Measurements from ENCODE around the gene POLDIP3.
"Not testable (repeated sequence)": the region's sequence is repeated elsewhere in the genome, so short reads cannot be mapped to it uniquely, and the experiment has no call there.

The POLDIP3 gene

GRCh38 chr22:42582987-42583386 is 31.7 kb downstream of the POLDIP3 start:
- no peak for DNase-seq

GRCh38 chr22:42581762-42582716 is 32.6 kb downstream of the POLDIP3 start:
- peak; percentile 45 for DNase-seq

GRCh38 chr22:42581194-42581761 is 33.4 kb downstream of the POLDIP3 start:
- DNase-seq = not testable (repeated sequence)

GRCh38 chr22:42580040-42580439 is 34.6 kb downstream of the POLDIP3 start:
- DNase-seq = not testable (repeated sequence)

GRCh38 chr22:42577623-42578240 is 37.0 kb downstream of the POLDIP3 start:
- DNase-seq = no peak

GRCh38 chr22:42577141-42577540 is 37.5 kb downstream of the POLDIP3 start:
- DNase-seq = not testable (repeated sequence)

- not testable (repeated sequence) for DNase-seq
Observed at GRCh38 chr22:42575996-42576574, 38.6 kb downstream of the POLDIP3 start.

GRCh38 chr22:42574468-42574867 is 40.2 kb downstream of the POLDIP3 start:
- not testable (repeated sequence) for DNase-seq

- not testable (repeated sequence) for DNase-seq
Observed at GRCh38 chr22:42574046-42574445, 40.6 kb downstream of the POLDIP3 start.

- DNase-seq = not testable (repeated sequence)
Observed at GRCh38 chr22:42571068-42571467, 43.6 kb downstream of the POLDIP3 start.

GRCh38 chr22:42570580-42570979 is 44.1 kb downstream of the POLDIP3 start:
- not testable (repeated sequence) for DNase-seq

- not testable (repeated sequence) for DNase-seq
Observed at GRCh38 chr22:42567950-42568349, 46.7 kb downstream of the POLDIP3 start.

- no peak for DNase-seq
Observed at GRCh38 chr22:42565956-42566355, 48.7 kb downstream of the POLDIP3 start.

GRCh38 chr22:42564699-42565098 is 50.0 kb downstream of the POLDIP3 start:
- no peak for DNase-seq

- not testable (repeated sequence) for DNase-seq
Observed at GRCh38 chr22:42563943-42564342, 50.7 kb downstream of the POLDIP3 start.

GRCh38 chr22:42562684-42563083 is 52.0 kb downstream of the POLDIP3 start:
- DNase-seq = no peak

GRCh38 chr22:42562279-42562678 is 52.4 kb downstream of the POLDIP3 start:
- DNase-seq = no peak

- no peak for DNase-seq
Observed at GRCh38 chr22:42561856-42562255, 52.8 kb downstream of the POLDIP3 start.

GRCh38 chr22:42560781-42561180 is 53.9 kb downstream of the POLDIP3 start:
- DNase-seq = no peak

- DNase-seq = no peak
Observed at GRCh38 chr22:42560381-42560780, 54.3 kb downstream of the POLDIP3 start.

- DNase-seq = peak; percentile 46
Observed at GRCh38 chr22:42553475-42554361, 61.0 kb downstream of the POLDIP3 start, which contains the start of gene SERHL2. SERHL2 (plus strand) TSS chr22:42553956; CDS start chr22:42554021, 65 bp downstream.

- not testable (repeated sequence) for DNase-seq
Observed at GRCh38 chr22:42552294-42552647, 62.4 kb downstream of the POLDIP3 start.
